ENCODE measurements around the gene MDH1.

GRCh38 chr2:63581298-63581961, 7.3 kb upstream of the MDH1 start:
- TF ChIP-seq CTCF (IDR thresholded peaks at IDR 0.05) (no peak), POLR2A (IDR thresholded peaks at IDR 0.05) (no peak)
